ENCODE measurements around the gene SLC7A4. TPM values are rescaled to one million over a fixed set of nuclear protein-coding genes. Genes with fewer than 3 reads are reported as not detected.
"Not testable (repeated sequence)": the region's sequence is repeated elsewhere in the genome, so short reads cannot be mapped to it uniquely, and the experiment has no call there.

Gene SLC7A4, protein sequence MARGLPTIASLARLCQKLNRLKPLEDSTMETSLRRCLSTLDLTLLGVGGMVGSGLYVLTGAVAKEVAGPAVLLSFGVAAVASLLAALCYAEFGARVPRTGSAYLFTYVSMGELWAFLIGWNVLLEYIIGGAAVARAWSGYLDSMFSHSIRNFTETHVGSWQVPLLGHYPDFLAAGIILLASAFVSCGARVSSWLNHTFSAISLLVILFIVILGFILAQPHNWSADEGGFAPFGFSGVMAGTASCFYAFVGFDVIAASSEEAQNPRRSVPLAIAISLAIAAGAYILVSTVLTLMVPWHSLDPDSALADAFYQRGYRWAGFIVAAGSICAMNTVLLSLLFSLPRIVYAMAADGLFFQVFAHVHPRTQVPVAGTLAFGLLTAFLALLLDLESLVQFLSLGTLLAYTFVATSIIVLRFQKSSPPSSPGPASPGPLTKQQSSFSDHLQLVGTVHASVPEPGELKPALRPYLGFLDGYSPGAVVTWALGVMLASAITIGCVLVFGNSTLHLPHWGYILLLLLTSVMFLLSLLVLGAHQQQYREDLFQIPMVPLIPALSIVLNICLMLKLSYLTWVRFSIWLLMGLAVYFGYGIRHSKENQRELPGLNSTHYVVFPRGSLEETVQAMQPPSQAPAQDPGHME
- not detected in 2 replicates for total RNA-seq

GRCh38 chr22:21032037-21032867, at the start of gene SLC7A4:
SLC7A4 (minus strand) TSS chr22:21032561; CDS start chr22:21031812, 749 bp downstream.
- intact Hi-C loops (cut with micrococcal nuclease): no loop called here

DNA sequence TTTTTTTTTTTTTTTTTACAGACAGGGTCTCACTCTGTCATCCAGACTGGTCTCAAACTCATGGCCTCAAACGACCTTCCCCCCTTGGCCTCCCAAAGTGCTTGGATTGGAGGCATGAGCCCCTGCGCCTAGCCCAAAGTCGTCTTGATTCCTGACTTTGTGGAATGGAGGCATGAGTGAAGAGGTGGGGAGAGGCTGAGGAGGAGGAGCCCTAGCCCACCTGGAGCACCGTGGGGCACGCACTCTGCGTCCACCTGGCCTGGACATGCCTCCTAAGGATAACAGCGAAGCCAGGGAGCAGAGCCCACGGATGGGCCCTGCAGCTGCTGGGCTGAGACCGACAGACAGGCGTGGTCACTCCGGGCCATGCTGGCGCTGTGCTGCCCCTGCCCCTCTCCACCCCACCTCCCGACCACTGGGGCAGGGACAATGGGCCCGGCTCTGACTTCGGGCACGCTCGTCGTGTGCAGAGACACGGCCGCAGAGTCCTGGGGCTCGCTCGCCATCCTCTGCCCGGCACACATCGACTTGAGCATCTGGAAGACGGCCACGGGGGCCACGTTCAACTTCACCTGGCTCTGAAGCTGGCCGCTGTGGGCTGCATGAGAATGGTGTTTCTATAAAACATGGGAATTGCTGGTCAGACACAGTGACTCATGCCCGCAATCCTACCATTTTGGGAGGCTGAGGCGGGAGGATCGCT, 48.2 kb upstream of the SLC7A4 start:
- intact Hi-C loops (cut with micrococcal nuclease): no loop called here

DNA sequence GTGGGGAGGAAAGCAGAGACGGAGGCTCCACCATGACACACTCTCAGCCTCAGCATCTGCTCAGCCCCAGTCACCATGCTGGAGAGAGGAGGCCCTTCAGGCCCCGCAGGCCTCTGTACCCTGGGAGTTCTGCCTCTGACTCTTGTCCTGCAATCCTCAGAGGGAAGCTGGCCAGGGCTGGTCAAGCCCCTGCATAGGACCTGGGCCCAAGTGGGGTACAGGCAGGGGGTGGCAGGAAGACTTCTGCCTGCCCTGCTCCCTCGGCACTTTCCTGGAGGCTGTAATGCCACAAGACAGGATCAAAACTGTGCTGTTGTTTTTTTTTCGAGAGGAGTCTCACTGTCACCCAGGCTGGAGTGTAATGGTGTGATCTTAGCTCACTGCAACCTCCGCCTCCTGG, 47.1 kb upstream of the SLC7A4 start:
- intact Hi-C loops (cut with micrococcal nuclease): no loop called here

DNA sequence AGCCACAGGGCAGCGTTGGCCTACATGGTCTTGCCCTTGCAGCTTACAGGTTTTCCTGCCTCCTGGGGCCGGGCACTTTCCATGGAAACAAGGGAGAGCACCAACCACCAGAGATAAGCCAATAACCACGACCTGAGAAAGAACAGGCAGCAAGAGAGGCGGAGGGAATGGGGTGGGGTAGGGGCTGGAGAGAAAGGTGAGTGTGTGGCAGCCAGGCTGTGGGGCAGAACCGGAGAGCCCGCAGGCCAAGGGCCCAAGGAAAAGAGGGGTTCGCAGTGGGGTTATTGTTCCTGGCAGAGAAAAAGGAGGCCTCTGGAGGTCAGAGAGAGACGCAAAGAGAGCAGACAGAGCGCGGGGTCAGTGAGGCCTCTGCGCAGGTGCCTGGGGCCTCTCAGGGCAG, 46.6 kb upstream of the SLC7A4 start:
- intact Hi-C loops (cut with micrococcal nuclease): no loop called here

- intact Hi-C loops (cut with micrococcal nuclease): no loop called here
Measured at GRCh38 chr22:21077884-21078508, 45.6 kb upstream of the SLC7A4 start.

DNA sequence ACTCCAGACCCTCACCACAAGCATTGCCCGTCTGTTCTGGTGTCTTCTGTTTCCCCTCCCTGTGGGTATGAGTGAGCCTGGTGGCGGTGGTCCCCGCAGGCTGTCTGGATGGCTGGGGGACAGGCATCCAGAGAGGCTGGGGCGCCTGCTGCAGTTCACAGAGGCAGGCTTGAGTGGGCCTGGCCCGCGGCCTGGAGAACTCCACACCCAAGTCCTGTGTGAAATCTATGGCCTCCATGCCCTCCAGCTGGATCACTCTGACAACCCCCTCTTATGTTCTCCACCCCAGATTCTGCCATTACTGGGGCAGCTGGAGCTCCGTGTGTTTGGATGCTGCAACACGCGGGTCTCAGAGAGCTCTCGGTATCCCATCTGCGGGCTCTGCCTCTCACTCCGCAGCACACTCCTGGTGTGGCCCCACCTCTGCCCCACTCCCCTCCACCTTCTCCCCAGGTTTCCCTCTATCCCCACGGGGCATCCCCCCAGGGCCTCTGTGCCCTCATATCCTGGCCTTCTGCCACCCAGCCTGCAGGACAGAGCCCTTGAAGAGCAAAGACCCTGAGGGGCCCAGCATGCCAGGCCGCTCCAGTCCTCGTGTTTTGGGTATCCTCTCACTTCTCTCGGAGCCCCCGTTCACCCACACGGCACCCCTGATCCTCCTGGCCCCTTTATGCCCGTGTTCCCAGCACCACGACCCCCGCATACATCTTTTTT, 44.7 kb upstream of the SLC7A4 start:
- intact Hi-C loops (cut with micrococcal nuclease): no loop called here

- intact Hi-C loops (cut with micrococcal nuclease): no loop called here
Measured at GRCh38 chr22:21075516-21076138, 43.3 kb upstream of the SLC7A4 start.

DNA sequence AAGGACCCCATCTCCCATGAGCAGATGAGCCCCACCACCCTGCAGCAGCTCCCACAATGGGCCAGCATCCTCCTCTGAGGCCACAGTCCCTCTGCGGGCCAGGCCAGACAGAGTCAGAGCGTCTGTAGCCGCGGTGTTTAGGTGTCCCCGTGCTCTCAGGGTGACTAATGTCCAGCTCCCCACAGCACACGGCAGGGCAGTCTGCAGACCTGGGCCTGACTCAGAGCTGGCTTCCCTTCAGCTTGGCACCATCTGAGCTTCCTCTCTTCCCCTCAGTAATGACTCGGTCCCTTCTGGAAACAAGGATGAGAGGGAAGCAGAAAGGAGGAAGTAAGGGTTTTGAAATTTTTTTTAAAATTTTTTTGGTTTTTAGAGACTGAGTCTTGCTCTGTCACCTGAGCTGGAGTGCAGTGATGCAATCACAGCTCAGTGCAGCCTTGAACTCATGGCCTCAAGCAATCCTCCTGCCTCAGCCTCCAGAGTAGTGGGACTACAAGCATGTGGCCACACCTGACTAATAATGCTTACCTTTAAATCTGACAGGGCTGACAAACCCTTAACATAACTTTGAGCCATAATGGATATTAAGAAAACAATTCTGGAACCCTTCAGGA, 41.8 kb upstream of the SLC7A4 start:
- intact Hi-C loops (cut with micrococcal nuclease): no loop called here

DNA sequence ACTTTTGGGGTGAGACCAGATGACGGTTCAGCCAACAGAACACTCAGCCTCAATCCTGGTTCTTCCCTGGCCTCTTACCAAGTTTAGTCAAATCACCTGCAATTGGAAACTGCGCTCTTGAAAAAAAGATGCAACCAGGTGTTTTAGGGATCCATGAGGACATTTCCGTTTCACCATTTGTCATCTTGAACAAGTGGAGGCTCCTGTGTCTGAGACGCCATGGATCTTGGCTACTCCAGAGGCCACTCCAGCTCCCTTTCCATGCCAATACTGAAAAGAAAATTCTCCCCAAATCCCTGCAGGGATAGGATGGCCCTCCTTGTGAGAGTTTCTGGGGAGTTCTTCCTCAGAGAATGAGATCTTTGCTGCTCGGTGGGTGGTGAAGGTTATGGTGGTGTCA, 41.1 kb upstream of the SLC7A4 start:
- intact Hi-C loops (cut with micrococcal nuclease): no loop called here

DNA sequence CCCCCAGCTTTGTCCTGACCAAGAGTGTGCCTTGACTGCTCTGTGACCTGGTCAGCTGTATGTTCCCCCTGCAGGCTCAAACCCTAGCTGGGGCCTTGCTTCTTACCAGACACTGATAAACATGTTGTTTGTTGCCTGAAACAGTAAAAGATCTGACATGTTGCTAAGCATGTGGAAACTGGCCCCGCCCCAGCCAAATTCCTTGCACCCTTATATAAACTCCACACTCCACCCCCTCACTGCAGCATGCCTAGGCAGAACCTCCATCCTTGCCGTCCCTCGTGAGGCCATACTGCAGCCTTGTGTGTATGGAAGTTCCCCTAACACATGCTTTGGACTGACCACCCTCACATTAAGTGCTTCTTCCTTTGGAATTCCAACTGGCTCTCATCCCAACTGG, 40.7 kb upstream of the SLC7A4 start:
- intact Hi-C loops (cut with micrococcal nuclease): no loop called here

DNA sequence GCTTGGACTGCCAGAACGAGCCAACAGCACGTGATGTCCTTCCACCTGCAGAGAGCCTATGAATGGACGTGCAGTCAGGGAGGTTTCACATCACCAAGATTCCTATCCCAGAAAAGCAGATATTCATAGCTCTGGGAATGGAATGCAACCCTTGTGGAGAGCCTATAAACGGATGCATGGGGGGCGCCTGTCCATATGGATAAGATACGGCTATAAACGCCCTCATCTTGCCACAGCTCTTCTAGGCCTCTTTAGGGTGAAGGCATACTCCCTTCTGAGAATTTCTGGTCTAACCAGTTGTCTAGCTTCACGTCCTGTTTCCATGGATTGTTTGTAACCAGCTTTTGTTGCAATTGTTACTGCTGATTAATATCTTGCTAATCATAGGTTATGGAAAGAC, 39.4 kb upstream of the SLC7A4 start:
- intact Hi-C loops (cut with micrococcal nuclease): not testable (repeated sequence)

GRCh38 chr22:21070690-21071615, 38.6 kb upstream of the SLC7A4 start:
- intact Hi-C loops (cut with micrococcal nuclease): no loop called here

DNA sequence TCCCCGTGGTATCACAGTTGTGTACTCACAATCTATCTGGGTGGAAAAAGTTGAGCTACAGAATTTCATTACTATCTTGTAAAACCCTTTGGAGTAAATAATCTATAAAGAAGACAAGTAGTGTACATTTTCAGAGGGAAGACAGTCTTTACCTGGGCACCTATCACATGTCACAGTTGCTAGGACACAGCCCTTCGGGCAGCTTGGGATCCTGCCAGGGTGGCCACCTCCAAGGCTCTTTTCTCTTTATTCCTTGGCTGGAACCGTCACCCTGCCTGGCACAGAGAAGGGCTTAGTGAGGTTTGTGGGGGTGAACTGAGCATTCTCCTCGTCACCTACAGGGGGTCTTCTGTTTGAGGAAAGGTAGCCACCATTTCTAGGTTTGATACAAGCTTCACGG, 37.0 kb upstream of the SLC7A4 start:
- intact Hi-C loops (cut with micrococcal nuclease): no loop called here

- intact Hi-C loops (cut with micrococcal nuclease): no loop called here
Measured at GRCh38 chr22:21068681-21069276, 36.4 kb upstream of the SLC7A4 start.

DNA sequence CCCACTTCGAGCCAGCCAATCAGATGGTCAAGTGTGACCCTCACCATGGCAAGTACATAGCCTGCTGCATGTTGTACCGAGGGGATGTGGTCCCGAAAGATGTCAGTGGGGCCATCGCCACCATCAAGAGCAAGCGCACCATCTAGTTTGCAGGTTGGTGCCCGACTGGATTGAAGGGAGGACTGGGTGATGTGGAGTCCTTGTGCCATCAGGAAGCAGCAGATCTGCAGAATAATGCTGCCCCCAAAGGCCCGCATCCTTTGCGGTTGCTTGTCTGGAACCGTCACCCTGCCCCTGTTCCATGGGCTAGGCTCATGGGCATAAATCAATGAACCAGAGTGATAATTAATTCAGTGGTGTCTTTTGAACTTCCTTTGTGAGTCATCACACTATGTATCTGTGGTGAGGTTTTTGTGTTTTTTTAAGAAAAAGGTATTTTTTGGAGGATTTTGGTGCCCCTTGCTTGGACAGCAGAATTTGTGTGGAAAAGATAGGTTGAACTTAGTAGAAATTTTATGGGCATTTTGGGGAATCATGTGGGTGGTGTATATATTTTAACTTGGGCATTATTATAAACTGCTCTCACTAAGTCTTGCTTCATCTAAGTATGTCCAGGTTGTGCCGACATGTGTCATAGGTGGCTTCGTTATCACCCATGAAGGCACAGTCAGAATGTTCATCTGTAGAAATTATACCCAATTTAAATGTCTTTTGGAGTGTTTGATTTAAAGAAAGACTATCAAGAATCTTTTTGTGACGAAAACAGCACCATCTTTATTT, 35.7 kb upstream of the SLC7A4 start:
- intact Hi-C loops (cut with micrococcal nuclease): no loop called here

DNA sequence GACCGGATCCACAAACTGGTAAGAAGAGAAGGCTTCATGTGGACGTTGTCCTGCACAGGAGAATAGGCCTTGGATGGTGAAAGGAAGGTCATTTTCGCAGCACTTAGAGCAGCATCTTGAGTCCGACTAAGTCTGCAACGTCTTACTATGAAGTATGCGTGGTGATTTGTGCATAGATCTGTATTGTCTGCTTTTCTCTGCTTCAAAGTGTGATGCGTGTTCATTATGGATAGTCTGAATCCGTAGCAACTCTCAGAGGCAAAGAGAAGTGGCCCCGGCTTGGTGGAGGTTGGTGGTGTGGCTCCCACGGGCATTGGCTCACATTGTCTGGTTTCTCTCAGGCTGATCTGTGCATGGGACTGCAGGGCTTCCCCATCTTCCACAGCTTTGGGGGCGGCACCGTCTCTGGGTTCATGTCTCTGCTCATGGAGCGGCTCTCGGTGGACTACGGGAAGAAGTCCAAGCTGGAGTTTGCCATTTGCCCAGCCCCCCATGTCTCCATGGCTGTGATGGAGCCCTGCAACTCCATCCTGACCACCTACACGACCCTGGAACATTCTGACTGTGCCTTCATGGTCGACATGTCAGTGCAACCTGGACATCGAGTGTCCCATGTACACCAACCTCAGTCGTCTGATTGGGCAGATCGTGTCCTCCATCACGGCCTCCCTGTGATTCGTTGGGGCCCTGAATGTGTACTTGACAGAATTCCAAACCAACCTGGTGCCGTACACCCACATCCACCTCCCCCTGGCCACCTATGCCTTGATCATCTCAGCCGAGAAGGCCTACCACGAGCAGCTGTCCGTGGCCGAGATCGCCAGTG, 34.9 kb upstream of the SLC7A4 start:
- intact Hi-C loops (cut with micrococcal nuclease): no loop called here
